Skeletal muscle tissue (tissue), 4 donors: Measurements from ENCODE around the gene GNB3. TPM values are rescaled to one million over a fixed set of nuclear protein-coding genes. Genes with fewer than 3 reads are reported as not detected.
"Not testable (repeated sequence)": the region's sequence is repeated elsewhere in the genome, so short reads cannot be mapped to it uniquely, and the experiment has no call there.

Source experiments
- H3K27ac ChIP-seq: one replicate; pipeline ENCODE4 v1.7.0; 2013; ENCODE audit warnings: mild to moderate bottlenecking, low read depth, low read length, inconsistent platforms
- H3K27me3 ChIP-seq, 3 donors: one replicate each; pipeline ENCODE4 v1.7.0; 2013; ENCODE audit warnings: low read length in 3 of 3; ENCODE audit not compliant: control insufficient read depth in 3 of 3, insufficient read depth in 3 of 3
- H3K36me3 ChIP-seq, 3 donors: one replicate each; pipeline ENCODE4 v1.7.0; 2013; ENCODE audit warnings: low read length in 3 of 3; ENCODE audit not compliant: control insufficient read depth in 3 of 3, insufficient read depth in 3 of 3
- H3K4me1 ChIP-seq, 3 donors: one replicate each; pipeline ENCODE4 v1.7.0; 2013; ENCODE audit warnings: low read length in 3 of 3, mild to moderate bottlenecking in 3 of 3; ENCODE audit not compliant: control insufficient read depth in 3 of 3, insufficient read depth in 3 of 3
- H3K4me3 ChIP-seq, 3 donors: one replicate each; pipeline ENCODE4 v1.7.0; 2013; ENCODE audit warnings: low read length in 3 of 3
- H3K9ac ChIP-seq, 3 donors: one replicate each; pipeline ENCODE4 v1.7.0; 2013; ENCODE audit warnings: low read length in 3 of 3, mild to moderate bottlenecking in 3 of 3, moderate library complexity in 2 of 3, low read depth in 1 of 3
- H3K9me3 ChIP-seq, 3 donors: one replicate each; pipeline ENCODE4 v1.7.0; 2013; ENCODE audit warnings: low read length in 3 of 3; ENCODE audit not compliant: control insufficient read depth in 3 of 3
- total RNA-seq: library from RNA; depleted of rRNA; stranded (reverse); fragments of >200 nt; gene quantifications from one replicate; pipeline ENCODE4 v1.2.3, GENCODE V29; 2014
- donor health status: Osteomylitis.

Gene GNB3
- total RNA-seq, 1 donor from 2014 or later, result 3.7 TPM

GRCh38 chr12:6866920-6867412, 26.2 kb downstream of the GNB3 start:
- peak overlapping the region; percentile 78 to 82 (median 79) for H3K4me3 ChIP-seq
- peaks cover 49 to 67% (median 57%) of the 10 kb centered on the region in 3 donors for H3K36me3 ChIP-seq
- no peaks in the 10 kb centered on the region for H3K9me3 ChIP-seq
- H3K9ac ChIP-seq, result peak overlapping the region; percentile 88 to 91 (median 91)
- peaks cover 42 to 53% (median 48%) of the 10 kb centered on the region in 3 donors for H3K4me1 ChIP-seq
- H3K27ac ChIP-seq, result peak overlapping the region; percentile 98
- H3K27me3 ChIP-seq, result no peaks in the 10 kb centered on the region

DNA sequence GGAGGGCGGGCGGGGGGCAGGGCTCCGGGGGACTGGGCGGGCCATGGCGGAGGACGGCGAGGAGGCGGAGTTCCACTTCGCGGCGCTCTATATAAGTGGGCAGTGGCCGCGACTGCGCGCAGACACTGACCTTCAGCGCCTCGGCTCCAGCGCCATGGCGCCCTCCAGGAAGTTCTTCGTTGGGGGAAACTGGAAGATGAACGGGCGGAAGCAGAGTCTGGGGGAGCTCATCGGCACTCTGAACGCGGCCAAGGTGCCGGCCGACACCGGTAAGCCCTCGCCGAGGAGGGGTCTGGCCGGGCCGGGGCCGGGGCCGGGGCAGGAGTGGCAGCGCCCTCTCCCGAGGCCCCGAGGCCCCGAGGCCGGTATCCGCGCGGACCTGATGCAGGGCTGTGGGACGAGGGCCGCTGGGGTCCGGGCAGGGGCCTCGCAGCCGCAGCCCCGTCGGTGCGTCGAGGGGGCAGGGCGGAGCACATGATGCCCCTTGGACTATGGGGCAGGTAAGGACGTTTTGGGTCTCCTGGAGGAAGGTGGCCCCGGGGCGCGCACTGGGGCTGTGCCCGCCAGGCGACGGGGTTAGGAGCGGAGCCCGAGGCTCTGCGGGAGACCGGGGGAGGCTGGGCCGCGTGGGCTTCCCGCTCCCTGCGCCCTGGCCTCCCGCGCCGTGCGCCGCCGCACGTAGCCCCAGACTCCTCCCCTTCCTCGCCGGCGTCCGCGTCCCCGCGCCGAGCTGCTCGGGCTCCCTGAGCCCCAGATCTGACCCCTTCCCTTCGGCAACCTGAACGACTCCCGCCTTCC, 26.9 kb downstream of the GNB3 start, which contains the start of gene TPI1:
TPI1 (plus strand) TSS at position 119 of the 798 bp plus-strand sequence; CDS start at position 155, 36 bp downstream.
- peaks cover 45 to 62% (median 52%) of the 10 kb centered on the region in 3 donors for H3K36me3 ChIP-seq
- H3K9ac ChIP-seq, result peak within 1 kb of the TSS; percentile 92 to 98 (median 94)
- H3K27me3 ChIP-seq, result no peaks in the 10 kb centered on the region
- H3K9me3 ChIP-seq, result no peaks in the 10 kb centered on the region
- peak within 1 kb of the TSS; percentile 98 for H3K27ac ChIP-seq
- peaks cover 48 to 58% (median 53%) of the 10 kb centered on the region in 3 donors for H3K4me1 ChIP-seq
- H3K4me3 ChIP-seq, result peak within 1 kb of the TSS; percentile 80 to 94 (median 92)

DNA sequence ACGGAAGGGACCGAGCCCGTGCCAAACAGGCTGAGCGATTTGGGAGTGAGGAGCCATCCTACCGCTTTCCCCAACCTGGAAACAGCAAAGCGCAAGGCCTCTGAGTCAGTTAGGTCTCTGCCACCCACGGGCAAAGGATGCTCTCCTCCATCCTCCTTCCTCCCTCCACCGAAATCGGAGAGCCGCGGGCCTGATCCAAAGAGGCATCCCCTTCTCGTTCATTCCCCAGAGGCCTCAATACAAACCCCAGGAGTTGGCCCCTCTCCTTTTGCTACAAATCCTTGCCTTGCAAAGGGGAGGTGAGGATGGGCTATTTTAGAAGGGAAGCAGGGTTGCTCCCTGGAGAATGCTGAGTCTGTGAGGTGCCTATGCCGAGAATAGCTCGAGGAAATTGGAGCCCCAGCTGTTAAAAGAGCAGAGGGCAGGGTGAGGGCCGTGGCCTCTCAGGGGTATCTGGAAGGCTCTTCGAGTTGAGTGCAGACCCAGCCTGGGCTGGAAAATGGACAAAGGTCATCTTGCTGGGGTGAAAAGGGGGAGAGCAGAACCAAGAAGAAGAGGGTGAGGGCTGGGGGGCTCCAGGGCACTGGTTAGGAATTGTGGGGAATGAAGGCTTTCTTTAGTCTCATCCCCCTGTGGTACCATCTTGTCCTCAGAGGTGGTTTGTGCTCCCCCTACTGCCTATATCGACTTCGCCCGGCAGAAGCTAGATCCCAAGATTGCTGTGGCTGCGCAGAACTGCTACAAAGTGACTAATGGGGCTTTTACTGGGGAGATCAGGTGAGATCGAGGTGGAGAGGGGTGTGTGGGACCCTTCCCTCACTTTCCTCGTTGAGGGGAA, 27.7 kb downstream of the GNB3 start:
- H3K27me3 ChIP-seq, result no peaks in the 10 kb centered on the region
- H3K4me1 ChIP-seq, result peaks cover 51 to 64% (median 58%) of the 10 kb centered on the region in 3 donors
- H3K27ac ChIP-seq, result peak overlapping the region; percentile 98
- H3K36me3 ChIP-seq, result peaks cover 39 to 55% (median 44%) of the 10 kb centered on the region in 3 donors
- H3K9ac ChIP-seq, result peak overlapping the region; percentile 92 to 98 (median 94)
- no peaks in the 10 kb centered on the region for H3K9me3 ChIP-seq
- peak overlapping the region; percentile 80 to 94 (median 92) for H3K4me3 ChIP-seq

GRCh38 chr12:6869049-6870021, 28.6 kb downstream of the GNB3 start:
- peaks cover 55 to 69% (median 62%) of the 10 kb centered on the region in 3 donors for H3K4me1 ChIP-seq

DNA sequence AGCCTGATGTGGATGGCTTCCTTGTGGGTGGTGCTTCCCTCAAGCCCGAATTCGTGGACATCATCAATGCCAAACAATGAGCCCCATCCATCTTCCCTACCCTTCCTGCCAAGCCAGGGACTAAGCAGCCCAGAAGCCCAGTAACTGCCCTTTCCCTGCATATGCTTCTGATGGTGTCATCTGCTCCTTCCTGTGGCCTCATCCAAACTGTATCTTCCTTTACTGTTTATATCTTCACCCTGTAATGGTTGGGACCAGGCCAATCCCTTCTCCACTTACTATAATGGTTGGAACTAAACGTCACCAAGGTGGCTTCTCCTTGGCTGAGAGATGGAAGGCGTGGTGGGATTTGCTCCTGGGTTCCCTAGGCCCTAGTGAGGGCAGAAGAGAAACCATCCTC, 29.6 kb downstream of the GNB3 start:
- H3K27ac ChIP-seq, result not testable (repeated sequence)

More at GRCh38 chr12:6869049-6870021, 28.6 kb downstream of the GNB3 start:
- Histone ChIP-seq H3K9ac (peak overlapping the region; percentile 92 to 98 (median 94)), H3K36me3 (peaks cover 36 to 48% (median 40%) of the 10 kb centered on the region in 3 donors), H3K4me3 (peak overlapping the region; percentile 80 to 94 (median 92)), H3K27ac (peak overlapping the region; percentile 98), H3K27me3 (no peaks in the 10 kb centered on the region), H3K9me3 (no peaks in the 10 kb centered on the region)

DNA sequence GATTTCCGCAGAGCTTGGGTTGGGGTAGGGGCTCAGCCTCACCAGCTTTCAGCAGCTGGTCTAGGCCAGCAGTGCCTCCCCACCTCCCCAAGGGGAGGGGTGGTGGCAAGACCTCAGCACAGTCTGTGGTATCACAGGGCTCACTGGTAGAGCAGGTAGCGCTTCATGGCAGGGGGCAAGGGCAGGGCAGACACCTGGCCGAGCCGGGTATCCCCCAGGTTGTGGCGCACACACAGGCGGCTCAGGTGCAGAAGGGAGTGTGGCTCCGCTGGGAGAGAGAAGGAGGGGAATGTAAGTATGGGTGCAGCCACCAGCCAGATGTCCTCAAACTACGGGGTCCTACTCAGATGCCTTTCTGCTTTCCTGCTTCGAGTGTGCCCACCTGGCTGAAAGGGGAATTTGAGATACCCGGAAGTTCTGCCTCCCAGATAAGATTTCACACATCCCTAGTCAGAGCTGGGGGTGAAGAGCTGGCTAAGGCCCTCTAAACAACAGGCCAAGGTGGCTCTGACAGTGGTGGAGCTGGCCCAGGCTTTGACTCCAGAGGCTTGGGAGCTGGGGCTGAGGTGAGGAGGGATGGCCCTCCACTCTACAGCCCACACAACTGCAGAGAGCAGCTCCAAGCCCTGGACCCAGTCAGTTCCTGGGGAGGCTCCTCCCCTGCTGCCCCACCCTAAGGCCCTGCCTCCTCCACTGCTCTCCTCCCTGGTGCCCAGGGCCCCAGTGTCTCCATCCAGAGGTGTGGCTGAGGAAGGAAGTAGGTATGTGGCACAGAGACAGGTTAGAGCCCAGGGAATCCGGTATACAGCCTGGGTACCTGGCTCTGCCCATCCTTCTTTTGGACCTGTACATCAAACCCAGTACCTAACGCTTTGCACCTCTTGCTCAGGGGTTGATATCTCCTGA, 30.6 kb downstream of the GNB3 start:
- Histone ChIP-seq H3K27me3 (no peaks in the 10 kb centered on the region), H3K9me3 (no peaks in the 10 kb centered on the region), H3K27ac (peak overlapping the region; percentile 74), H3K4me3 (peak overlapping the region; percentile 49 to 84 (median 54)), H3K9ac (peak overlapping the region in 2 of 3 donors; percentile 54 to 88), H3K4me1 (peaks cover 55 to 65% (median 64%) of the 10 kb centered on the region in 3 donors), H3K36me3 (peaks cover 23 to 36% (median 31%) of the 10 kb centered on the region in 3 donors)

More for the DNA sequence above, 29.6 kb downstream of the GNB3 start:
- peaks cover 30 to 40% (median 31%) of the 10 kb centered on the region in 3 donors for H3K36me3 ChIP-seq
- H3K4me3 ChIP-seq, H3K27me3 ChIP-seq, H3K9me3 ChIP-seq: not testable (repeated sequence)
- H3K4me1 ChIP-seq, result peaks cover 55 to 69% (median 65%) of the 10 kb centered on the region in 3 donors
- H3K9ac ChIP-seq, result peak overlapping the region in 1 of 3 donors; percentile 60

- peak overlapping the region; percentile 74 for H3K27ac ChIP-seq
- H3K4me3 ChIP-seq, result peak overlapping the region; percentile 80 to 88 (median 84)
- no peaks in the 10 kb centered on the region for H3K9me3 ChIP-seq
- peaks cover 23 to 38% (median 34%) of the 10 kb centered on the region in 3 donors for H3K36me3 ChIP-seq
- peak overlapping the region; percentile 83 to 89 (median 88) for H3K9ac ChIP-seq
- peaks cover 48 to 56% (median 56%) of the 10 kb centered on the region in 3 donors for H3K4me1 ChIP-seq
- no peaks in the 10 kb centered on the region for H3K27me3 ChIP-seq
Measured at GRCh38 chr12:6872073-6873048, 31.6 kb downstream of the GNB3 start.
